HepG2 (cell line): ENCODE results near the gene PSMB10. TPM values are rescaled to one million over a fixed set of nuclear protein-coding genes. Genes with fewer than 3 reads are reported as not detected.

Experiments
- HNF4A ChIP-seq: sonication (generic); formaldehyde crosslinking; IDR thresholded peaks from 2 replicates; pipeline ENCODE4 v1.4.0; 2020; ENCODE audit warnings: missing genetic modification reagents
- U2AF2 ChIP-seq: fragments of 200-400 bp; formaldehyde crosslinking; IDR thresholded peaks from 2 replicates; pipeline ENCODE4 v1.6.1; 2017; ENCODE audit warnings: low read depth, mild to moderate bottlenecking, low read length
- ZNF230 ChIP-seq: sonication (generic); formaldehyde crosslinking; IDR thresholded peaks from 2 replicates; pipeline ENCODE4 v1.4.0; 2020; ENCODE audit warnings: mild to moderate bottlenecking, missing genetic modification reagents
- ZNF281 ChIP-seq: sonication (generic); formaldehyde crosslinking; IDR thresholded peaks from 2 replicates; pipeline ENCODE4 v1.4.0; 2020; ENCODE audit warnings: missing genetic modification reagents, borderline replicate concordance
- ZNF441 ChIP-seq: sonication (generic); formaldehyde crosslinking; IDR thresholded peaks from 2 replicates; pipeline ENCODE4 v1.7.0; 2021; ENCODE audit warnings: missing genetic modification reagents, borderline replicate concordance
- ZNF839 ChIP-seq: sonication (generic); formaldehyde crosslinking; IDR thresholded peaks from 2 replicates; pipeline ENCODE4 v1.4.0; 2020; ENCODE audit warnings: missing genetic modification reagents, mild to moderate bottlenecking, borderline replicate concordance
- polyA plus RNA-seq, 8 experiments: library from polyadenylated mRNA; depleted of rRNA in 3 of 8; stranded (reverse) in 7 of 8; unstranded in 1 of 8; fragments of >200 nt; fragmentation: Illumina TruSeq in 4 of 8; extraction: Trizol in 4 of 8; gene quantifications; 2 replicates each; pipeline versions ENCODE4 v1.2.1 to v1.2.3, GENCODE V29; 2011 to 2016; ENCODE audit warnings: low read depth in 4 of 8, missing spikeins in 1 of 8, mixed read lengths in 1 of 8; ENCODE audit not compliant: insufficient read depth in 1 of 8
- total RNA-seq, 5 experiments: library from RNA; depleted of rRNA; stranded (reverse); fragments of >200 nt; fragmentation: Illumina TruSeq; extraction: Trizol; gene quantifications; 2 replicates each; pipeline ENCODE4 v1.2.3, GENCODE V29; 2016; ENCODE audit warnings: low read depth in 1 of 5
- TF ChIP-seq, protein P1 (sequence below): IDR thresholded peaks from 2 replicates; pipeline ENCODE4 v1.6.1; 2016; ENCODE audit warnings: low read depth, missing genetic modification reagents, missing compliant biosample characterization

Gene PSMB10
- total and polyA plus RNA-seq, 2 of the 13 experiments (the other 11 are each of a cell fraction or from before 2014, with no cell fraction given): 12.7 to 65.9 TPM

GRCh38 chr16:67907397-67908180 is 29.1 kb downstream of the PSMB10 start (continued):
- TF ChIP-seq HNF4A (CRISPR knock-in tag): peak; percentile 48; the same call in 1 of the 2 replicates
- TF ChIP-seq, protein P1, sequence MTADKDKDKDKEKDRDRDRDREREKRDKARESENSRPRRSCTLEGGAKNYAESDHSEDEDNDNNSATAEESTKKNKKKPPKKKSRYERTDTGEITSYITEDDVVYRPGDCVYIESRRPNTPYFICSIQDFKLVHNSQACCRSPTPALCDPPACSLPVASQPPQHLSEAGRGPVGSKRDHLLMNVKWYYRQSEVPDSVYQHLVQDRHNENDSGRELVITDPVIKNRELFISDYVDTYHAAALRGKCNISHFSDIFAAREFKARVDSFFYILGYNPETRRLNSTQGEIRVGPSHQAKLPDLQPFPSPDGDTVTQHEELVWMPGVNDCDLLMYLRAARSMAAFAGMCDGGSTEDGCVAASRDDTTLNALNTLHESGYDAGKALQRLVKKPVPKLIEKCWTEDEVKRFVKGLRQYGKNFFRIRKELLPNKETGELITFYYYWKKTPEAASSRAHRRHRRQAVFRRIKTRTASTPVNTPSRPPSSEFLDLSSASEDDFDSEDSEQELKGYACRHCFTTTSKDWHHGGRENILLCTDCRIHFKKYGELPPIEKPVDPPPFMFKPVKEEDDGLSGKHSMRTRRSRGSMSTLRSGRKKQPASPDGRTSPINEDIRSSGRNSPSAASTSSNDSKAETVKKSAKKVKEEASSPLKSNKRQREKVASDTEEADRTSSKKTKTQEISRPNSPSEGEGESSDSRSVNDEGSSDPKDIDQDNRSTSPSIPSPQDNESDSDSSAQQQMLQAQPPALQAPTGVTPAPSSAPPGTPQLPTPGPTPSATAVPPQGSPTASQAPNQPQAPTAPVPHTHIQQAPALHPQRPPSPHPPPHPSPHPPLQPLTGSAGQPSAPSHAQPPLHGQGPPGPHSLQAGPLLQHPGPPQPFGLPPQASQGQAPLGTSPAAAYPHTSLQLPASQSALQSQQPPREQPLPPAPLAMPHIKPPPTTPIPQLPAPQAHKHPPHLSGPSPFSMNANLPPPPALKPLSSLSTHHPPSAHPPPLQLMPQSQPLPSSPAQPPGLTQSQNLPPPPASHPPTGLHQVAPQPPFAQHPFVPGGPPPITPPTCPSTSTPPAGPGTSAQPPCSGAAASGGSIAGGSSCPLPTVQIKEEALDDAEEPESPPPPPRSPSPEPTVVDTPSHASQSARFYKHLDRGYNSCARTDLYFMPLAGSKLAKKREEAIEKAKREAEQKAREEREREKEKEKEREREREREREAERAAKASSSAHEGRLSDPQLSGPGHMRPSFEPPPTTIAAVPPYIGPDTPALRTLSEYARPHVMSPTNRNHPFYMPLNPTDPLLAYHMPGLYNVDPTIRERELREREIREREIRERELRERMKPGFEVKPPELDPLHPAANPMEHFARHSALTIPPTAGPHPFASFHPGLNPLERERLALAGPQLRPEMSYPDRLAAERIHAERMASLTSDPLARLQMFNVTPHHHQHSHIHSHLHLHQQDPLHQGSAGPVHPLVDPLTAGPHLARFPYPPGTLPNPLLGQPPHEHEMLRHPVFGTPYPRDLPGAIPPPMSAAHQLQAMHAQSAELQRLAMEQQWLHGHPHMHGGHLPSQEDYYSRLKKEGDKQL (CRISPR knock-in tag): no peak
- TF ChIP-seq U2AF2: no peak
- 0 out of 2 replicates have a peak, but pooled peaks have one; percentile 45 for TF ChIP-seq ZNF839 (CRISPR knock-in tag)
- TF ChIP-seq ZNF281: no peak
- TF ChIP-seq ZNF230 (CRISPR knock-in tag): no peak
- TF ChIP-seq ZNF441 (CRISPR knock-in tag): no peak
- TF ChIP-seq, all 625 proteins: peak for 15
